ENCODE results near the gene UTF1.

The UTF1 gene

DNA sequence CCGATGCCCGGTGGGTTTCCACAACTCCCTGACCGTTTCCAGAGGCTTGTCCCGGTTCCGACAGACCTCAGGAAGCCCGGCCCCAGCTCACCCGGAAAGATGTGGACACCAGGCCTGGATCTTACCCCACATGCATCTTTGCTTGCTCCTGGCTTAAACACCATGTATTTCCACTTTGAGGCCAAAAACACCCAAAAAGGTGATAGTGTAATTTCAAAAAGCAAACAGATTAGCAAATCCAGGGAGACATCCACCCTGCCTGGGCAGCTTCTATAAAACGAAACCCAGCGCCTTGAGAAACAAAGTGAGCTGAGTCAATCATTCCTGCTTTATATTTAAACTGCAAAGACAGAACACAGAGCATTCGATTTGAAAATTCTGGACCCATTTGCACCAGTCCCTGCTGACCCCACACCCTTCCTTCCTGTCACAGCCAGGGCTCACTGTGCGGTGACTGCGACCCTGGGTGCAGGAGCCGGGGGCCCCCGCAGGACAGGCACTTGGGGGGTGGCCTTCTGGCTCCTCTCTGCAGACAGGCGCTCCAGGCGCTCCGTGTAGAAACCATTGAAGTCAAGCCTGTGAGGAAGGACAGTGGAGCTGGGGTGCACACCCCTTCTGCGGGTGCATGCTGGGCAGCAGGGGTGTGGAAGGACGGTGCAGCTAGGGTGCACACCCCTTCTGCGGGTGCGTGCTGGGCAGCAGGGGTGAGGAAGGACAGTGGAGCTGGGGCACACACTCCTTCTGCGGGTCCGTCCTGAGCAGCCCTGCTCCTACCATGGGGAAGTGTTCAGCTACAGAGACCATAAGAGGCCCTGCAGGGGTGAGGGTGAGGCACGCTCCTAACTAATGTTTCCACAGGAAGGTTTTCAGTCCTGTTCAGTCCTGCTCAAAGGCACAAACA lies 49.6 kb downstream of the UTF1 start:
- DNase-seq = no peak

DNA sequence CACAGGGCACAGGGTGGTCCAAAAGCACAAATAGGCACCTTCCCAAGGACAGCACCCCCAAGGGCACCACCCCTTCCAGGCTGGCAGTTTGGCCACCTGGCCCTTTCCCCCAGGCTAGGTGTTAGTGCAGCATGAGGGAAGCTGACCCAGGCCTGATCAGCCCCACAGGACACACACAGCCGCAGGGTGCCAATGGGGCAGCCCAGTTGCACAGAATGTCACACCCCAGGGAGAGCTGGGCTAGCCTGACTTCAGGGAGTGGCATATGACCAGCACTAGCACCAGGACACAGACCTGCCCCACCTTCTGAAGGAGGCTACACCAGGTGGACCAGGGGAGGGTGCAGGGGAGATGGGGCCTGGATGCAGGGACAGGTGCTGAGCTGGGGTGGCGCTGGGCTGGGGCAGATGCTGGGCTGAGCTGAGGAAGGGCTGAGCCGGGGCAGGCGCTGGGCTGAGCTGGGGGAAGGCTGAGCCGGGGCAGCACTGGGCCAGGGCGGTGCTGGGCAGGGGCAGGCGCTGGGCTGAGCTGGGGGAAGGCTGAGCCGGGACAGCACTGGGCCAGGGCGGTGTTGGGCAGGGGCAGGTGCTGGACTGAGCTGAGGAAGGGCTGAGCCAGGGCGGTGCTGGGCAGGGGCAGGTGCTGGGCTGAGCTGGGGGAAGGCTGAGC lies 50.5 kb downstream of the UTF1 start:
- no peak for DNase-seq

DNA sequence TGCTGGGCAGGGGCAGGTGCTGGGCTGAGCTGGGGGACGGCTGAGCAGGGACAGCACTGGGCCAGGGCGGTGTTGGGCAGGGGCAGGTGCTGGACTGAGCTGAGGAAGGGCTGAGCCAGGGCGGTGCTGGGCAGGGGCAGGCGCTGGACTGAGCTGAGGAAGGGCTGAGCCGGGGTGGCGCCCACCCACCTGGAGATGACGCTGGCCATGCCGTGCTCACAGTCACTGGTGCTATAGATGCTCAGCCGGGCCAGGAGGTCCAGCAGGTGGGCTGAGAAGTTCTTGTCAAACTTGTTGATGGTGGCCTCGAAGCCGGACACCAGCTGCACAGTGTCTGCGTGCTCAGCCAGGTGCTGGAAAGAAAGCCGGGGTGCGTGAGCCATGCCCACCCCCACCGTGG lies 51.1 kb downstream of the UTF1 start:
- no peak for DNase-seq
